ENCODE measurements around the gene MID1.

The MID1 gene

GRCh38 chrX:10395643-10396042 lies 224.7 kb downstream of the MID1 start:
- FAIRE-seq (no peak), DNase-seq (ENCODE audit: insufficient read length, low spot score) (no peak)
